ENCODE results near the gene SAP30. TPM values are rescaled to one million over a fixed set of nuclear protein-coding genes. Genes with fewer than 3 reads are reported as not detected.

The SAP30 gene, protein sequence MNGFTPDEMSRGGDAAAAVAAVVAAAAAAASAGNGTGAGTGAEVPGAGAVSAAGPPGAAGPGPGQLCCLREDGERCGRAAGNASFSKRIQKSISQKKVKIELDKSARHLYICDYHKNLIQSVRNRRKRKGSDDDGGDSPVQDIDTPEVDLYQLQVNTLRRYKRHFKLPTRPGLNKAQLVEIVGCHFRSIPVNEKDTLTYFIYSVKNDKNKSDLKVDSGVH
- 14.4 and 22.7 TPM in 2 replicates for polyA plus RNA-seq (2011; rRNA removed)
- polyA minus RNA-seq (2011; rRNA and poly(A)+ RNA removed) = 4.2 and 6.7 TPM in 2 replicates

DNA sequence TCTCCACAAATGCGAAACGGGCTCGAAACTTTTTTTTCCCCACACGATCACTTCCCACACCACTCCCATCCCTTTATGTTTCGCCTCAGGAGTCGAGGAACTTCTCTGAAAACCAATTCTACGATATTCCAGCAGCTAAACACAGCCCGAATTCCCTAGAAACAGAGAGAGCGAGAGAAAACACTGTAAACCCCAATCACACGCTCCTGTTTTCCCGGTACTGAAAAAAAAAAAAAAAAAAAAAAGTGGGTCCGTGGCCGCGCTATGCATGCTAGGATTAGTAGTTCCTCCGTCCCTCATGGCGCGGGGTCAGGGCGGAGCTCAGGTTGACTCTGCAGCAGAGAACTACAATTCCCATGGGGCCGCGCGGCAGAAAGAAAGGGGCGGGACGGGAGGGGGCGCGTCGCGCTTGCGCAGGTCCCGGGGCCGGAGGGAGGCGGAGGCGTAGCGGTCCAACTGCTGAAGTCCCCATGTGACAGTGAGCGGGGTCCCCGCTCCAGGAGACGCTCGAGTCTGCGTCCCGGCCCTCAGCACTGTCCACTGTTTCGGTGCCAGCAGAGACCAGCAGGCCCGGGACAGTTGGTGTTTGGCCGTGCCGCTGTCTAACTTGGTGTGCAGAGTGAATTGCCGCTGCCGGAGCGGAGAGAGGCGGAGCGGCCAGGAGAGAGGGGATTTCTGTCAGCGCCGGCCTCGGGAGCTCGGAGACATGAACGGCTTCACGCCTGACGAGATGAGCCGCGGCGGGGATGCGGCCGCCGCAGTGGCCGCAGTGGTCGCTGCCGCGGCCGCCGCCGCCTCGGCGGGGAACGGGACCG is at the start of gene SAP30:
TSS of gene SAP30 (plus strand) at position 478 of the 815 bp plus-strand sequence. CDS start at position 707, 229 bp downstream.
- H3K27ac ChIP-seq (ENCODE audit: low read depth, low read length) = peak within 1 kb of the TSS; percentile 87
- H3K27me3 ChIP-seq (ENCODE audit: control insufficient read depth, insufficient read depth, low read length) = no peaks in the 10 kb centered on the region
- peak within 1 kb of the TSS; percentile 94 for H3K4me3 ChIP-seq (ENCODE audit: low read depth, low read length)
- ChIA-PET POLR2A (interaction anchor here (0.6 to 4.3 kb wide), 8 partner anchors 13 to 791 kb away, joined by 3 to 121 read pairs (median 4); partner anchors contain the start of genes HAND2 and HMGB2), CTCF (interaction anchor here (0.6 to 3.6 kb wide), 6 partner anchors 14 to 255 kb away, joined by 3 to 14 read pairs (median 4); partner anchors contain the start of gene HMGB2)
- H3K9me3 ChIP-seq (ENCODE audit: control insufficient read depth, insufficient read depth, low read length) = no peaks in the 10 kb centered on the region; the same call in 1 of the 2 replicates
- TF ChIP-seq CTCF (IDR thresholded peaks at IDR 0.05; ENCODE audit: low read depth, low read length) = no peak
- DNase-seq (ENCODE audit: low read depth, low spot score) = peak; percentile 96

GRCh38 chr4:173325007-173325736 is 45.6 kb upstream of the SAP30 start:
- ChIA-PET CTCF (interaction anchor here (0.9 kb wide), 1 partner anchor 23 kb away, joined by 3 read pairs; no protein-coding TSS in a partner anchor), POLR2A (no interaction called here)
- H3K4me3 ChIP-seq (ENCODE audit: low read depth, low read length) = no peak overlapping the region
- H3K9me3 ChIP-seq (ENCODE audit: control insufficient read depth, insufficient read depth, low read length) = no peaks in the 10 kb centered on the region
- H3K27ac ChIP-seq (ENCODE audit: low read depth, low read length) = no peak overlapping the region
- DNase-seq (ENCODE audit: low read depth, low spot score) = no peak
- no peak for TF ChIP-seq CTCF (IDR thresholded peaks at IDR 0.05; ENCODE audit: low read depth, low read length)
- no peaks in the 10 kb centered on the region for H3K27me3 ChIP-seq (ENCODE audit: control insufficient read depth, insufficient read depth, low read length)

DNA sequence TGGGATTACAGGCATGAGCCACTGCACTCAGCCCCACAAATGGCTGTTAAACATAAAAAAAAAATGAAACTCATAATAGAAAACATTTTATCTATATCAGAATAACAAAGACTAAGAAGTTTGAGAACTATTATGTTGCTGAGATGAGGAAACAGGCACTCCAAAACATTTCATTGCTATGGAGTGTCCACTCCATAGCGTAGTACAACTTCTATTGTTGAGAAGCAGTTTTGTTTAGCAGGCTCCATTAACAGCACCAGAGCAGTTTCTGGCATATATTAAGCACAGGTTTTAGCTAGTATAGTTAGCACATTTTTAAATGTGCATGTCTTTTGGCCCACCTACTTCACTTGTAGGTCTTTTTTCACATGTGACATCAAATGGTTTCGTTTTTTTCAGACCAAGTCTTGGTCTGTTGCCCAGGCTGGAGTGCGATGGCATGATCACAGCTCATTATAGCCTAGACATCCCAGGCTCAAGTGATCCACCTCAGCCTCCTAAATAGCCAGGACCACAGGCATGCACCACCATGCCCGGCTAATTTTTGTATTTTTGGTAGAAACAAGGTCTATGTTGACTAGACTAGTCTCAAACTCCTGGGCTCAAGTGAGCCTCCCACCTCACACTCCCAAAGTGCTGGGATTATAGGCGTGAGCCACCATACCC is 42.4 kb upstream of the SAP30 start:
- Histone ChIP-seq H3K27ac (ENCODE audit: low read depth, low read length) (no peak overlapping the region), H3K9me3 (ENCODE audit: control insufficient read depth, insufficient read depth, low read length) (no peaks in the 10 kb centered on the region), H3K4me3 (ENCODE audit: low read depth, low read length) (no peak overlapping the region), H3K27me3 (ENCODE audit: control insufficient read depth, insufficient read depth, low read length) (no peaks in the 10 kb centered on the region)
- no peak for TF ChIP-seq CTCF (IDR thresholded peaks at IDR 0.05; ENCODE audit: low read depth, low read length)
- ChIA-PET CTCF (interaction anchor here (1.0 to 1.1 kb wide), 3 partner anchors 9 to 28 kb away, joined by 3 read pairs; no protein-coding TSS in a partner anchor), POLR2A (interaction anchor here (0.6 kb wide), 1 partner anchor 61 kb away, joined by 5 read pairs; no protein-coding TSS in a partner anchor)
- no peak for DNase-seq (ENCODE audit: low read depth, low spot score)

GRCh38 chr4:173330590-173330989 is 40.2 kb upstream of the SAP30 start:
- TF ChIP-seq CTCF (IDR thresholded peaks at IDR 0.05; ENCODE audit: low read depth, low read length) = no peak

More at GRCh38 chr4:173330590-173330989, 40.2 kb upstream of the SAP30 start:
- ChIA-PET CTCF (interaction anchor here (0.9 to 4.1 kb wide), 5 partner anchors 11 to 90 kb away, joined by 3 to 20 read pairs (median 5); no protein-coding TSS in a partner anchor), POLR2A (no interaction called here)
- Histone ChIP-seq H3K27ac (ENCODE audit: low read depth, low read length) (no peak overlapping the region), H3K4me3 (ENCODE audit: low read depth, low read length) (no peak overlapping the region), H3K27me3 (ENCODE audit: control insufficient read depth, insufficient read depth, low read length) (no peaks in the 10 kb centered on the region), H3K9me3 (ENCODE audit: control insufficient read depth, insufficient read depth, low read length) (peaks cover 4% of the 10 kb centered on the region; the same call in 1 of the 2 replicates)
- no peak for DNase-seq (ENCODE audit: low read depth, low spot score)
